ENCODE results near the gene MPND. TPM values are rescaled to one million over a fixed set of nuclear protein-coding genes. Genes with fewer than 3 reads are reported as not detected.

The MPND gene
- total RNA-seq, 2 donors from 2014 or later = 51.5 to 55.9 TPM

- H3K4me1 ChIP-seq (ENCODE audit: control insufficient read depth, insufficient read depth, low read length) = peaks cover 23% of the 10 kb centered on the region
- peaks cover 41% of the 10 kb centered on the region for H3K4me1 Mint-ChIP-seq
- H3K27ac ChIP-seq (ENCODE audit: low read depth, low read length) = peak overlapping the region; percentile 64
- no peaks in the 10 kb centered on the region for H3K9me3 ChIP-seq (ENCODE audit: control insufficient read depth, low read length)
- WGBS, 2 experiments (ENCODE audit: insufficient coverage in 1 of 2, insufficient read length in 1 of 2) = 90 to 94% methylated on average over 9 of the region's 9 CpGs
- no peak overlapping the region for H3K27ac Mint-ChIP-seq
- H3K9ac ChIP-seq (ENCODE audit: extremely low read depth, low read length, poor library complexity, severe bottlenecking) = no peak overlapping the region
- no peak overlapping the region for H3K4me3 Mint-ChIP-seq
- H3K4me3 ChIP-seq (ENCODE audit: low read length) = no peak overlapping the region
- TF ChIP-seq CTCF (conservative IDR thresholded peaks at IDR 0.05) = no peak
- no peaks in the 10 kb centered on the region for H3K9me3 Mint-ChIP-seq
- no peak for DNase-seq
- no peaks in the 10 kb centered on the region for H3K27me3 ChIP-seq (ENCODE audit: control insufficient read depth, insufficient read depth, low read length, poor library complexity, severe bottlenecking)
- no peaks in the 10 kb centered on the region for H3K27me3 Mint-ChIP-seq (ENCODE audit: insufficient read depth)
- H3K36me3 Mint-ChIP-seq (ENCODE audit: low read depth) = peaks cover 18% of the 10 kb centered on the region
- peaks cover 9% of the 10 kb centered on the region for H3K36me3 ChIP-seq (ENCODE audit: control insufficient read depth, insufficient read depth, low read length)
These were observed 45.7 kb downstream of the MPND start for GRCh38 chr19:4389064-4389375.

- H3K4me1 ChIP-seq (ENCODE audit: control insufficient read depth, insufficient read depth, low read length) = peaks cover 27% of the 10 kb centered on the region
- Mint-ChIP-seq H3K36me3 (ENCODE audit: low read depth) (peaks cover 18% of the 10 kb centered on the region), H3K4me3 (peak overlapping the region; percentile 48), H3K27me3 (ENCODE audit: insufficient read depth) (no peaks in the 10 kb centered on the region), H3K4me1 (peaks cover 46% of the 10 kb centered on the region), H3K27ac (peak overlapping the region; percentile 94), H3K9me3 (no peaks in the 10 kb centered on the region)
- H3K4me3 ChIP-seq (ENCODE audit: low read length) = peak overlapping the region; percentile 76
- H3K27ac ChIP-seq (ENCODE audit: low read depth, low read length) = peak overlapping the region; percentile 89
- peak overlapping the region; percentile 53 for H3K9ac ChIP-seq (ENCODE audit: extremely low read depth, low read length, poor library complexity, severe bottlenecking)
- no peak for TF ChIP-seq CTCF (conservative IDR thresholded peaks at IDR 0.05)
- H3K9me3 ChIP-seq (ENCODE audit: control insufficient read depth, low read length) = no peaks in the 10 kb centered on the region
- DNase-seq = no peak
- 81 to 83% methylated on average over 11 to 17 of the region's 17 CpGs for WGBS, 2 experiments (ENCODE audit: insufficient coverage in 1 of 2, insufficient read length in 1 of 2)
- H3K27me3 ChIP-seq (ENCODE audit: control insufficient read depth, insufficient read depth, low read length, poor library complexity, severe bottlenecking) = no peaks in the 10 kb centered on the region
- H3K36me3 ChIP-seq (ENCODE audit: control insufficient read depth, insufficient read depth, low read length) = peaks cover 5% of the 10 kb centered on the region
These were observed 46.2 kb downstream of the MPND start for GRCh38 chr19:4389511-4390016.

- Histone ChIP-seq H3K27me3 (ENCODE audit: control insufficient read depth, insufficient read depth, low read length, poor library complexity, severe bottlenecking) (no peaks in the 10 kb centered on the region), H3K9me3 (ENCODE audit: control insufficient read depth, low read length) (no peaks in the 10 kb centered on the region), H3K9ac (ENCODE audit: extremely low read depth, low read length, poor library complexity, severe bottlenecking) (peak overlapping the region; percentile 53), H3K27ac (ENCODE audit: low read depth, low read length) (peak overlapping the region; percentile 89), H3K4me1 (ENCODE audit: control insufficient read depth, insufficient read depth, low read length) (peaks cover 27% of the 10 kb centered on the region), H3K36me3 (ENCODE audit: control insufficient read depth, insufficient read depth, low read length) (peaks cover 6% of the 10 kb centered on the region), H3K4me3 (ENCODE audit: low read length) (peak overlapping the region; percentile 76)
- Mint-ChIP-seq H3K36me3 (ENCODE audit: low read depth) (peaks cover 20% of the 10 kb centered on the region), H3K4me1 (peaks cover 51% of the 10 kb centered on the region), H3K4me3 (peak overlapping the region; percentile 48), H3K9me3 (no peaks in the 10 kb centered on the region), H3K27me3 (ENCODE audit: insufficient read depth) (no peaks in the 10 kb centered on the region), H3K27ac (peak overlapping the region; percentile 94)
- TF ChIP-seq CTCF (conservative IDR thresholded peaks at IDR 0.05) = no peak
- DNase-seq = no peak
- WGBS, 2 experiments (ENCODE audit: insufficient coverage in 1 of 2, insufficient read length in 1 of 2) = 56 to 63% methylated on average over 6 to 12 of the region's 12 CpGs
These were observed 46.7 kb downstream of the MPND start for GRCh38 chr19:4390017-4390566.
